Central memory CD8-positive, alpha-beta T cell (primary cell): ENCODE data around the gene CACNA2D3.

Experiments used
- ATAC-seq: fragments of 150-1000 bp; cut with Tn5 transposase; replicated peaks from 2 replicates; pipeline ENCODE4 v1.10.0; 2022; ENCODE audit warnings: mild to moderate bottlenecking, moderate FRiP score, moderate number of reproducible peaks; ENCODE audit not compliant: poor library complexity, severe bottlenecking; ENCODE audit errors: extremely low read depth
- DNase-seq, 2 donors: peaks; one replicate each; pipeline ENCODE4 v3.0.0; 2021; ENCODE audit warnings: low spot score in 2 of 2
- H3K27ac Mint-ChIP-seq: one replicate; pipeline ENCODE4 v1.8.0; 2022; ENCODE audit warnings: low read depth, mild to moderate bottlenecking, moderate library complexity, mixed read lengths
- H3K27me3 Mint-ChIP-seq: one replicate; pipeline ENCODE4 v1.8.0; 2022; ENCODE audit warnings: mixed read lengths
- H3K36me3 Mint-ChIP-seq: one replicate; pipeline ENCODE4 v1.8.0; 2022; ENCODE audit warnings: mild to moderate bottlenecking, moderate library complexity, mixed read lengths; ENCODE audit not compliant: insufficient read depth
- H3K4me1 Mint-ChIP-seq: one replicate; pipeline ENCODE4 v1.8.0; 2022; ENCODE audit warnings: mixed read lengths
- H3K4me3 Mint-ChIP-seq: one replicate; pipeline ENCODE4 v1.8.0; 2022; ENCODE audit warnings: mild to moderate bottlenecking, moderate library complexity, mixed read lengths
- H3K9me3 Mint-ChIP-seq: one replicate; pipeline ENCODE4 v1.8.0; 2022; ENCODE audit warnings: mixed read lengths

The CACNA2D3 gene

DNA sequence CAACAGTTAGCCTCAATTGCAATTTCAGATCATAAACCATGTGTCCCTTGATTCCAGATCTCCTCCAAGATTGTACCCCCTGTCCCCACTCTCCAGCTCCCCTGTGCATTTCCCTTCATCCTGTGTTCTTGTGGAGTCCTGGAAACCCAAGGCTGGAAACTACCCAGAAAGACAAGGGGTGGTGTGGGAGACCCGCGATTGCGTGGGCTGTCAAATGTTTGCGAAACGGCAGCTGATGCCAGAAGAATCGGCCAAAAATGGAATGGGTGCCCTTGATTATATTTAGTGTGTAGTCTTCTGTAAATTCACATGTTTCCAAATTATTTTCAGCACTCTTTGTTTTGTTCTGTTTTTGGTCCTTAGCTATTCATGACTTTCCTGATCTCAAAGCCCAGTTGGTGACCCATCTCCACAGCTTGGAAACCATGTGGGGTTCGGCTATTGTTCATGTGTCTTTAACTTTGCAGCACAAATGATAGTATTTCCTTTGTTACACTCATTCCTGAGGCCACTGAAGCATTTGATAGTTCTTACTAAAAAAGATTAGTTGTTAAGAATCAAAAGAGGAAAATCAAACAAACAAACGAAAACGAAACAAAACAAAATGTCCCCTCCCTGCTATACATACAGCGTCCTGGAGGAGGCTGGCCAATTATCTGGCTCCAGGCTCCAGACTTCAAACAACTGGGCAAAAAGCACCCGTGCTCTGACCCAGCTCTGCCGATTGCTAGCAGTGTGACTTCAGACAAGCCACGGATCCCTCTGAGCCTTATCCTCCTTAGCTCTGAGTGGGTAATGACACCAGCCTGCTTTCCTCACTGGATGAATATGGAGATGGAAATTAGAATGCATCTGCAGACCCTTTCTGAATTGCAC, 120.9 kb downstream of the CACNA2D3 start:
- DNase-seq (no peak), ATAC-seq (no peak)
- no peak overlapping the region for H3K27ac Mint-ChIP-seq
- no peak overlapping the region for H3K4me3 Mint-ChIP-seq
- H3K4me1 Mint-ChIP-seq: no peaks in the 10 kb centered on the region
- no peaks in the 10 kb centered on the region for H3K36me3 Mint-ChIP-seq
- H3K9me3 Mint-ChIP-seq: peaks cover 5% of the 10 kb centered on the region
- no peaks in the 10 kb centered on the region for H3K27me3 Mint-ChIP-seq

GRCh38 chr3:54243960-54244682, 121.8 kb downstream of the CACNA2D3 start:
- DNase-seq (no peak), ATAC-seq (no peak)
- H3K4me3 Mint-ChIP-seq: no peak overlapping the region
- H3K27ac Mint-ChIP-seq: no peak overlapping the region
- no peaks in the 10 kb centered on the region for H3K36me3 Mint-ChIP-seq
- H3K27me3 Mint-ChIP-seq: no peaks in the 10 kb centered on the region
- no peaks in the 10 kb centered on the region for H3K4me1 Mint-ChIP-seq
- peaks cover 5% of the 10 kb centered on the region for H3K9me3 Mint-ChIP-seq

- no peaks in the 10 kb centered on the region for H3K36me3 Mint-ChIP-seq
- no peaks in the 10 kb centered on the region for H3K4me1 Mint-ChIP-seq
- DNase-seq (no peak), ATAC-seq (no peak)
- no peaks in the 10 kb centered on the region for H3K27me3 Mint-ChIP-seq
- H3K4me3 Mint-ChIP-seq: no peak overlapping the region
- no peak overlapping the region for H3K27ac Mint-ChIP-seq
- peaks cover 5% of the 10 kb centered on the region for H3K9me3 Mint-ChIP-seq
Observed at GRCh38 chr3:54251705-54252104, 129.4 kb downstream of the CACNA2D3 start.

- H3K27me3 Mint-ChIP-seq: peaks cover 19% of the 10 kb centered on the region
- ATAC-seq (no peak), DNase-seq (no peak)
- H3K36me3 Mint-ChIP-seq: no peaks in the 10 kb centered on the region
- H3K4me3 Mint-ChIP-seq: no peak overlapping the region
- H3K9me3 Mint-ChIP-seq: peaks cover 10% of the 10 kb centered on the region
- no peaks in the 10 kb centered on the region for H3K4me1 Mint-ChIP-seq
- H3K27ac Mint-ChIP-seq: no peak overlapping the region
Observed at GRCh38 chr3:54257125-54257720, 134.9 kb downstream of the CACNA2D3 start.

DNA sequence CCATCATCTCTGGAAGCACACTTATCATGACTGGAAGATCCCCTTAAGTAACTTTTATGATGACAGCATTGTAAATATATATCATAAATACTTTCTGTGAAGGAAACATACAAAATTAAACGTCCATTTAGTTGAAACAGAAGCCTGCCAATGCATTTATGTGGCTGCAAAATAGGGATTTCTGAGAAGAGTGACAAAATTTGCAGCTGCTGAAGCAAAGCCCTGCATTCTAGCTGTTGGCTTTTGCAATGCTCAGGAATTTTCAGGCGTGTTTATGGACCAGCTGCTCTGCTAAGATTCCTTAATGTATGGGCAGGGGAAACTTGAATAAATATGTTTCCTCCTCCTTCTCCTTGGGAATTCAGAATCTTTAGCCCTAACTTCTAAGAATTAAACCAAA, 137.3 kb downstream of the CACNA2D3 start:
- Mint-ChIP-seq H3K4me3 (no peak overlapping the region), H3K4me1 (no peaks in the 10 kb centered on the region), H3K27me3 (peaks cover 19% of the 10 kb centered on the region), H3K9me3 (peaks cover 10% of the 10 kb centered on the region), H3K36me3 (no peaks in the 10 kb centered on the region), H3K27ac (no peak overlapping the region)
- no peak for ATAC-seq
- no peak for DNase-seq

GRCh38 chr3:54261141-54261540, 138.8 kb downstream of the CACNA2D3 start:
- H3K9me3 Mint-ChIP-seq: peaks cover 10% of the 10 kb centered on the region
- H3K4me3 Mint-ChIP-seq: no peak overlapping the region
- DNase-seq: no peak
- ATAC-seq: no peak
- no peaks in the 10 kb centered on the region for H3K36me3 Mint-ChIP-seq
- no peaks in the 10 kb centered on the region for H3K4me1 Mint-ChIP-seq
- peaks cover 19% of the 10 kb centered on the region for H3K27me3 Mint-ChIP-seq
- no peak overlapping the region for H3K27ac Mint-ChIP-seq

- ATAC-seq (no peak), DNase-seq (no peak)
- H3K4me3 Mint-ChIP-seq: no peak overlapping the region
- no peak overlapping the region for H3K27ac Mint-ChIP-seq
- no peaks in the 10 kb centered on the region for H3K36me3 Mint-ChIP-seq
- peaks cover 19% of the 10 kb centered on the region for H3K27me3 Mint-ChIP-seq
- peaks cover 8% of the 10 kb centered on the region for H3K9me3 Mint-ChIP-seq
- no peaks in the 10 kb centered on the region for H3K4me1 Mint-ChIP-seq
Observed at GRCh38 chr3:54262541-54262940, 140.2 kb downstream of the CACNA2D3 start.

DNA sequence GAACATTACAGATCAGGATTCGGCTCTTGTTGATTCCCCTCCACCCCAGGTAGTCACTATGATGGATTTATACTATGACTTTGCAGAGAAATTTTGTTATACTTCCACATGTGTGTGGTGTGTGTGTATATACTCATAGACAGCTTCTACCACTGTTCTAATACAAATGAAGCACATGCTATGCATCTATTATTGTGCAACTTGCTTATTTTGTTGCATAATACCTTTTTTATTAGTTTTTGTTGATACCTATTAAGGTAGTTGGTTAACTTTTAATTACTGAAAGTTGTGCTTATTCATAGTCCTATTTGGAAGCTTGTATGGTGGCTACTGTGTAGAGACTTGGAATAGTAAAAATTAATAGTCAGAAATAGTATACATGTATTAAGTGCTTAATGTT, 140.6 kb downstream of the CACNA2D3 start:
- no peak overlapping the region for H3K27ac Mint-ChIP-seq
- H3K9me3 Mint-ChIP-seq: peaks cover 5% of the 10 kb centered on the region
- no peak overlapping the region for H3K4me3 Mint-ChIP-seq
- no peaks in the 10 kb centered on the region for H3K4me1 Mint-ChIP-seq
- peaks cover 19% of the 10 kb centered on the region for H3K27me3 Mint-ChIP-seq
- H3K36me3 Mint-ChIP-seq: no peaks in the 10 kb centered on the region
- ATAC-seq (no peak), DNase-seq (no peak)

DNA sequence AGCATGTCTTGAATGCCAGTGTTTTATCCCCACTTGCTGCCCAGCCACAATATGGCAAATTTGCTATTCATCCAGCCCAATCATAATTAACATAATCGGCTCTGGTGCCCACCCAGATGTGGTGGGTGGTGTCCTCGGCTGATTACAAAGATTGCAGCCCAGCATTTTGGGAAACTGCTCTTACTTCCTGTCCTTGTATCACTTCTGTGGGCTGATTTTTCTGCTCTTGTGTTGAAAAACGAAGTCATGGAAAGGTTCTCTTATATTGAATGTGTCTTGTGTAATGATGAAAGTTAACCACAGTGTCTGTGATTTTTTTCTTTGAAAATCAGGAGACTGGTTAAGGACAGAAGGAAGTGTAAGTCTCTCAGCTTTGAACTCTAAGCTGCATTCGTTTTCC, 141.7 kb downstream of the CACNA2D3 start:
- Mint-ChIP-seq H3K9me3 (peaks cover 6% of the 10 kb centered on the region), H3K36me3 (no peaks in the 10 kb centered on the region), H3K27ac (no peak overlapping the region), H3K4me1 (no peaks in the 10 kb centered on the region), H3K4me3 (no peak overlapping the region), H3K27me3 (peaks cover 23% of the 10 kb centered on the region)
- ATAC-seq (no peak), DNase-seq (no peak)

DNA sequence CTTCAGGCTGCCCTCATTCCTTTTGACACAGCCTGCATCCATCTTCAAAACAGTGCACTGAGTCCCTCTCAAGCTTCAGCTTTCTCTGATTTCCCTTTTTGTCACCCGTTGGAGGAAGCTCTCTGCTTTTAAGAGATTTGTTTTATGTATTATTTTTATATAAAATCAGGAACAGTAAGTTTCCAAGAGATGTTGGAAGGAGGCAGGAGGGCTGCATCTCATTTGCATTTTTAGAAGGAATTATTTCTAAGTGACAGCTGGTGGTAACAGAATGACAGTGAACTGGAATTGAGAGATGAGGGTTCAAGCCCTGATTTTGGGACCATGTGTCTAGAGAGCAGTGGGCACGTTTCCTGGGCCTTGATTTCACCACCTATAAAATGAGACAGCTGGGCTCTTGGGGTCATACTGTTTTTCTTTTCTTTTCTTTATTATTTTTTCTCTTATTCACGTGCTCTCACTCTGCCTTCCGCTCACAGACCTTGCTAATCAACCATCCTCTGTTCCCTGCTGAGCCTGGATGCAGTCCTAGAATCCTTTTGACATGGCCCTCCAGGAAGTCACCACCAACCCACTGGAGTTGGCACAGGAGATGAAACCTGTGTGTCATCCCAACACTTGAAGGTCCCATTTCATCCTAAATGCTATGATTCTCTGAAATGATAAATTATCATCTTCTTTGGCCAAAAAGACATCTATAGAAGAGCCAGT, 148.6 kb downstream of the CACNA2D3 start:
- Mint-ChIP-seq H3K27me3 (peaks cover 10% of the 10 kb centered on the region), H3K36me3 (no peaks in the 10 kb centered on the region), H3K27ac (no peak overlapping the region), H3K9me3 (peaks cover 8% of the 10 kb centered on the region), H3K4me1 (no peaks in the 10 kb centered on the region), H3K4me3 (no peak overlapping the region)
- ATAC-seq (no peak), DNase-seq (no peak)

GRCh38 chr3:54273791-54274190, 151.4 kb downstream of the CACNA2D3 start:
- Mint-ChIP-seq H3K4me1 (no peaks in the 10 kb centered on the region), H3K27ac (no peak overlapping the region), H3K4me3 (no peak overlapping the region), H3K36me3 (no peaks in the 10 kb centered on the region), H3K27me3 (peaks cover 9% of the 10 kb centered on the region), H3K9me3 (peaks cover 13% of the 10 kb centered on the region)
- DNase-seq (no peak), ATAC-seq (no peak)

- no peaks in the 10 kb centered on the region for H3K4me1 Mint-ChIP-seq
Observed at GRCh38 chr3:54274607-54275006, 152.3 kb downstream of the CACNA2D3 start.

More at GRCh38 chr3:54274607-54275006, 152.3 kb downstream of the CACNA2D3 start:
- DNase-seq (no peak), ATAC-seq (no peak)
- Mint-ChIP-seq H3K27ac (no peak overlapping the region), H3K27me3 (peaks cover under 1% of the 10 kb centered on the region), H3K4me3 (no peak overlapping the region), H3K36me3 (no peaks in the 10 kb centered on the region), H3K9me3 (peaks cover 6% of the 10 kb centered on the region)
